Fibroblast of pulmonary artery (primary cell): ENCODE data around the gene KLHL3.

ENCODE experiments used
- DNase-seq: peaks from one replicate; pipeline ENCODE4 v3.0.0-alpha.2; 2010; ENCODE audit warnings: low read depth
- H3K4me3 ChIP-seq: replicated peaks from 2 replicates; pipeline ENCODE4 v1.5.1; 2011; ENCODE audit warnings: low read depth, mild to moderate bottlenecking, control low read depth, low read length, moderate library complexity
- CTCF ChIP-seq: IDR thresholded peaks from 2 replicates; pipeline ENCODE4 v1.5.1; 2011; ENCODE audit warnings: mild to moderate bottlenecking, control low read depth, low read length, inconsistent platforms; ENCODE audit errors: missing control alignments

Gene KLHL3

GRCh38 chr5:137754188-137754960 lies 18.5 kb upstream of the KLHL3 start, which contains the start of gene HNRNPA0:
TSS of gene HNRNPA0 (minus strand) at chr5:137754363. CDS start at chr5:137754066, 297 bp downstream.
- peak within 1 kb of the TSS; percentile 94 for H3K4me3 ChIP-seq
- no peak for TF ChIP-seq CTCF
- DNase-seq, result peak; percentile 98

GRCh38 chr5:137753691-137754187 lies 17.9 kb upstream of the KLHL3 start:
- TF ChIP-seq CTCF, result no peak
- peak overlapping the region; percentile 94 for H3K4me3 ChIP-seq
- no peak for DNase-seq

- no peak for TF ChIP-seq CTCF
- no peak for DNase-seq
- H3K4me3 ChIP-seq, result peak overlapping the region; percentile 94
These were observed 17.2 kb upstream of the KLHL3 start for GRCh38 chr5:137752905-137753690.

- TF ChIP-seq CTCF, result peak; percentile 90
- peak; percentile 88 for DNase-seq
These were observed 16.1 kb upstream of the KLHL3 start for GRCh38 chr5:137751869-137752491.

GRCh38 chr5:137750436-137750835 lies 14.5 kb upstream of the KLHL3 start:
- no peak for TF ChIP-seq CTCF
- no peak overlapping the region for H3K4me3 ChIP-seq
- DNase-seq, result no peak

More at GRCh38 chr5:137751869-137752491, 16.1 kb upstream of the KLHL3 start:
- H3K4me3 ChIP-seq, result peak overlapping the region; percentile 94

GRCh38 chr5:137747848-137748247 lies 12.0 kb upstream of the KLHL3 start:
- no peak for DNase-seq
- TF ChIP-seq CTCF, result no peak
- no peak overlapping the region for H3K4me3 ChIP-seq
